ENCODE data around the gene SNRNP35. TPM values are rescaled to one million over a fixed set of nuclear protein-coding genes. Genes with fewer than 3 reads are reported as not detected.

The SNRNP35 gene
- total RNA-seq, 3 donors from 2014 or later: 14.6 to 24.1 (median 17.7) TPM

DNA sequence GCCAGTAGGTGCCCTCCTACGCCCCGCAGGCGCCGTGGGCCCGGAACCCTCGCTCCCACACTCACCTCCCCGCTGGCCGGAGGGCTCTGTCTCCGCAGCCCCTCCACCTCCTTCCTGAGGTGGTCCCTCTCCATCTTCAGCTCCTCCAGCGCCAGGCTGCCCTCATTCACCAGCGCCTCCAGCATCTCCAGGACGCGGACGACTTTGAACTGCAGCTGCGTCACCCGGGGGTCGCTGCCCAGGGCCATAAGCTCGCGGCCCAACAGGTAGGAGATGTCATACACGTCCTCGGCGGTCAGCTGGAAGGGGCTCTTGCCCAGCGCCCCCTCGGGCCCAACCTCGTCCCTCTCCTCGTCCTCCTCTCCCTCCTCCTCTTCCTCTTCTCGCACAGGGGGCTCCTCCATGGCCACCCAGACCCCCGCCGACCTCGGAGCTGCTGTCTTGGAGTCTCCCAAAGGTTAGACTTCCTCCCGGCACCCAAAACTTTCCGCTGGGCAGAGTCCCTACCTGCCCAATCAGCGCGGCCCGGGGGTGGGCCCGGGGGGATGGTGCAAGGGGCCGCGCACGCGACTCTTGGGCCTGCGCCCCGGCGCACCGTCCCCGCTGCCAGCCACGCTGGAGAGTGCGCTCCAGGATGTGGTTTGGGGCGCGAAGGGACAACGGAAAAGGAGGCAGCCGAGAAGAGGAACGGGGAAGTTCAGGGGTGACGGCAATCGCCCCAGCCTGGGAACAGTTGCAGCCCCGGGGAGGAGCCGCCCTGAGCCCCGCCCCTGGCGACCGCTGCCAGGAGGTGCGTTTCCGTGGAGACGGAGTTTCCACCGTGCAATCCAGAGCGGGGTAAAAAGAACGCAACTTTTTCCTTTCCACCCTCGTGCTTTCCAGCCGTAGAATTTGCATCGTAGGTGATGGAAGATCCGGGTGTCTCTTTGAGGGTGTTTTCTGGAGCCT, 21.6 kb upstream of the SNRNP35 start, which contains the start of gene RILPL2:
RILPL2 (minus strand) TSS at position 668 of the 948 bp plus-strand sequence; CDS start at position 404, 264 bp downstream.
- Histone ChIP-seq H3K27ac (peak within 1 kb of the TSS; percentile 81 to 85), H3K4me3 (peak within 1 kb of the TSS; percentile 75 to 86 (median 80)), H3K36me3 (no peaks in the 10 kb centered on the region), H3K27me3 (no peaks in the 10 kb centered on the region), H3K9me3 (no peaks in the 10 kb centered on the region), H3K4me1 (peaks cover 6 to 9% of the 10 kb centered on the region in 2 donors)
- intact Hi-C loops (cut with DNase I; ENCODE audit: low total_unique reads): no loop called here
- peak; percentile 89 to 92 for DNase-seq (ENCODE audit: low spot score in 2 of 2)
- peak; percentile 66 to 81 (median 77) for TF ChIP-seq POLR2AphosphoS5 (IDR thresholded peaks at IDR 0.05)
- TF ChIP-seq, protein P1, sequence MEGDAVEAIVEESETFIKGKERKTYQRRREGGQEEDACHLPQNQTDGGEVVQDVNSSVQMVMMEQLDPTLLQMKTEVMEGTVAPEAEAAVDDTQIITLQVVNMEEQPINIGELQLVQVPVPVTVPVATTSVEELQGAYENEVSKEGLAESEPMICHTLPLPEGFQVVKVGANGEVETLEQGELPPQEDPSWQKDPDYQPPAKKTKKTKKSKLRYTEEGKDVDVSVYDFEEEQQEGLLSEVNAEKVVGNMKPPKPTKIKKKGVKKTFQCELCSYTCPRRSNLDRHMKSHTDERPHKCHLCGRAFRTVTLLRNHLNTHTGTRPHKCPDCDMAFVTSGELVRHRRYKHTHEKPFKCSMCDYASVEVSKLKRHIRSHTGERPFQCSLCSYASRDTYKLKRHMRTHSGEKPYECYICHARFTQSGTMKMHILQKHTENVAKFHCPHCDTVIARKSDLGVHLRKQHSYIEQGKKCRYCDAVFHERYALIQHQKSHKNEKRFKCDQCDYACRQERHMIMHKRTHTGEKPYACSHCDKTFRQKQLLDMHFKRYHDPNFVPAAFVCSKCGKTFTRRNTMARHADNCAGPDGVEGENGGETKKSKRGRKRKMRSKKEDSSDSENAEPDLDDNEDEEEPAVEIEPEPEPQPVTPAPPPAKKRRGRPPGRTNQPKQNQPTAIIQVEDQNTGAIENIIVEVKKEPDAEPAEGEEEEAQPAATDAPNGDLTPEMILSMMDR (IDR thresholded peaks at IDR 0.05): no peak
- TF ChIP-seq POLR2A (IDR thresholded peaks at IDR 0.05): peak; percentile 48

DNA sequence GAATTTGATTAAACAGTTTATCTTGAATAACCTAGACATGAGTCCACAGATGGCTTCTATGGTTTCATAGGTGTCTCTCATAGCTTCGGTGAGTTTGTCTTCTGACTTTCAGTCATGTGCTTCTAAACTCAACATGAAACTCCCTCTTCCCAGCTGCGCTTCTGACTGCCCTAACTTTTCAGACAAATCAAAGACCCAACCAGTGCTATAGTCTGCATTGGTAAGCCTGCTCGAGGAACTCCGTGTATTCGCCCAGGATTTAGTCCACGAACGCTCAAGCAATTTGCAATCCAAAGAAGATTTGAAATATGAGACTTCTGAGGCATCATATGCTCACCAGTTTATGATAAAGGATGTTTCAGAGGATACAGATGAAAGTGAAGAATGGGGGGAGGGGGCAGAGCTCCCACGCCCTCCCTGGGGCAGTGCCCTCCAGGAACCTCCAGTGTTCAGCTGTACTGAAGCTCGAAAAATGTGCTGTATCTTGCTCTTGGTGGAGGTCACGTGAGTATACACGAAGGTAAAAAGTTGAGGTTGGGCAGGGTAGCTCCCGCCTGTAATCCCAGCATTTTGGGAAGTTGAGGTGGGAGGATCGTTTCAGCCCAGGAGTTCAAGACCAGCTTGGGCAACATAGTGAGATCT, 16.3 kb upstream of the SNRNP35 start:
- Histone ChIP-seq H3K27me3 (no peaks in the 10 kb centered on the region), H3K9me3 (no peaks in the 10 kb centered on the region), H3K27ac (no peak overlapping the region), H3K4me1 (peaks cover 0 to 3% of the 10 kb centered on the region in 2 donors), H3K36me3 (no peaks in the 10 kb centered on the region), H3K4me3 (no peak overlapping the region)
- no peak for TF ChIP-seq POLR2AphosphoS5 (IDR thresholded peaks at IDR 0.05)
- no peak for DNase-seq (ENCODE audit: low spot score in 2 of 2)
- intact Hi-C loops (cut with DNase I; ENCODE audit: low total_unique reads): no loop called here

DNA sequence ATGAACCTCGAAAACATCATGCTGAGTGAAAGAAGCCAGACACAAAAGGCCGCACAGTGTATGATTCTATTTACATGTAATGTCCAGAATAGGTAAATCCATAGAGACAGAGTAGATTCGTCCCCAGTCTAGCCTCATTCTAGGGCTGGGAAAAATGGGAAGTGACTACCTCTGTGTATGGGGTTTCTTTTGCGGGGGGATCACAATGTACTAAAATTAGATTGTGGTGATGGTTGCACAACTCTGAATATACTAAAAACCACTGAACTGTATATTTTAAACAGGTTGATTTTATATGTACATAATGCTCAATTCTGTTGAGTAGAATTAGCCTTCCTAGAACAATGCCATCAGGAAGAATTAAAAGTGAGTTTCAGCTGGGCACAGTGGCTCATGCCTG, 15.2 kb upstream of the SNRNP35 start:
- Histone ChIP-seq H3K9me3 (no peaks in the 10 kb centered on the region), H3K27me3 (no peaks in the 10 kb centered on the region), H3K4me1 (peaks cover 0 to 3% of the 10 kb centered on the region in 2 donors), H3K27ac (no peak overlapping the region), H3K4me3 (no peak overlapping the region), H3K36me3 (no peaks in the 10 kb centered on the region)
- no peak for TF ChIP-seq POLR2A (IDR thresholded peaks at IDR 0.05)
- TF ChIP-seq POLR2AphosphoS5 (IDR thresholded peaks at IDR 0.05): no peak
- TF ChIP-seq, protein P1 (IDR thresholded peaks at IDR 0.05): no peak
- intact Hi-C loops (cut with DNase I; ENCODE audit: low total_unique reads): no loop called here
- DNase-seq (ENCODE audit: low spot score in 2 of 2): no peak

DNA sequence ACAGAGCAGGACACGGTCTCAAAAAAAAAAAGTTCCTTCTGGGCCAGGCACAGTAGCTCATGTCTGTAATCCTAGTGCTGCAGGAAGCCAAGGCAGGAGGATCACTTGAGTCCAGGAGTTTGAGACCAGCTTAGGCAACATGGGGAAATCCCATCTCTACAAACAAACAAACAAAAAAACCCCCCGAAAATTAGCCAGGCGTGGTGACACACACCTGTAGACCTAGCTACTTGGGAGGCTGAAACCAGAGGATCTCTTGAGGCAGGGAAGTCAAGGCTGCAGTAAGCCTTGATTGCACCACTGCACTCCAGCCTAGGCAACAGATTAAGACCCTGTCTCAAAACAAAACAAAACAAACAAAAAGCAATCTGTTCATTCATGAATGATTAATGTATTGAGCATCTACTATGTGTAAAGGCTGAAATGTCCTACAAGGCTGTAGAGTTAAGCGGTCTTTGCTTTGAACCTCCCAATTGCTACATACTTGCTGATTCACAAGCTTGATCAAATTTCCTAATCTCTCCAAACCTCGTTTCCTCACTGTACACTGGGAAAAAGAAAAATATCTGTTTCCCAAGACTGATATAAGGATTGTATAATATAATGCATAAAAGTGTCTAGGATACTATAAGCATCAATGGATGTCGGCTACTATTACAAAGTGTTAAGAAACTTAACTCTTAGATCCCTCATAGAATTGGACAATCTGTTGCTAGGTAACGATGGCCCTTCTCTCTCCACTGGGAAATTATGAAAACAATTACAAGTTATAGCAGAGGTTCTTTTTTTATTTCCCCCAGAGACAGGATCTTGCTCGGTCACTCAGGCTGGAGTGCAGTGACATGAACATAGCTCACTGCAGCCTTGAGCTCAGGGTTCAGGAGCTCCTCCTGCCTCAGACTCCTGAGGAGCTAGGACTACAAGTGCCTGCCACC, 13.6 kb upstream of the SNRNP35 start:
- Histone ChIP-seq H3K27me3 (no peaks in the 10 kb centered on the region), H3K4me1 (peaks cover 0 to 3% of the 10 kb centered on the region in 2 donors), H3K4me3 (no peak overlapping the region), H3K36me3 (no peaks in the 10 kb centered on the region), H3K27ac (peak overlapping the region in 1 of 2 donors; percentile 62), H3K9me3 (no peaks in the 10 kb centered on the region)
- intact Hi-C loops (cut with DNase I; ENCODE audit: low total_unique reads): no loop called here
- no peak for DNase-seq (ENCODE audit: low spot score in 2 of 2)
- TF ChIP-seq POLR2AphosphoS5 (IDR thresholded peaks at IDR 0.05) (no peak), POLR2A (IDR thresholded peaks at IDR 0.05) (no peak)
- TF ChIP-seq, protein P1 (IDR thresholded peaks at IDR 0.05): no peak

Data from breast epithelium (tissue), 4 donors.